Left renal cortex interstitium (tissue), 4 donors: ENCODE results near the gene FOXP1. TPM values are rescaled to one million over a fixed set of nuclear protein-coding genes. Genes with fewer than 3 reads are reported as not detected.
"Not testable (repeated sequence)": the region's sequence is repeated elsewhere in the genome, so short reads cannot be mapped to it uniquely, and the experiment has no call there.

ENCODE experiments used
- DNase-seq, 4 donors: peaks; one replicate each; pipeline ENCODE4 v3.0.0-alpha.2; 2013; ENCODE audit warnings: low read depth in 4 of 4, low spot score in 2 of 4, missing footprints in 1 of 4
- polyA plus RNA-seq, 4 donors: library from polyadenylated mRNA; unstranded; fragments of 120-200 nt; gene quantifications; one replicate each; pipeline ENCODE4 v1.2.1, GENCODE V29; 2013; ENCODE audit not compliant: insufficient read length in 4 of 4

FOXP1 gene
- polyA plus RNA-seq, 4 donors, result 31.2 to 45.8 (median 38.9) TPM

- DNase-seq, result no peak
Observed at GRCh38 chr3:71438071-71438685, 145.3 kb downstream of the FOXP1 start.

- no peak for DNase-seq
Observed at GRCh38 chr3:71436337-71436736, 147.2 kb downstream of the FOXP1 start.

- not testable (repeated sequence) for DNase-seq
Observed at GRCh38 chr3:71435836-71436235, 147.7 kb downstream of the FOXP1 start.

GRCh38 chr3:71433631-71434030, 149.9 kb downstream of the FOXP1 start:
- DNase-seq, result no peak

GRCh38 chr3:71432044-71432975, 151.2 kb downstream of the FOXP1 start:
- DNase-seq, result no peak

- DNase-seq, result no peak
Observed at GRCh38 chr3:71430941-71431552, 152.5 kb downstream of the FOXP1 start.

GRCh38 chr3:71429597-71429988, 153.9 kb downstream of the FOXP1 start:
- DNase-seq, result no peak

- DNase-seq, result no peak
Observed at GRCh38 chr3:71428841-71429596, 154.5 kb downstream of the FOXP1 start.

- no peak for DNase-seq
Observed at GRCh38 chr3:71425491-71426071, 157.9 kb downstream of the FOXP1 start.

- no peak for DNase-seq
Observed at GRCh38 chr3:71423151-71423906, 160.2 kb downstream of the FOXP1 start.

- no peak for DNase-seq
Observed at GRCh38 chr3:71421820-71422566, 161.5 kb downstream of the FOXP1 start.

GRCh38 chr3:71421475-71421819, 162.1 kb downstream of the FOXP1 start:
- no peak for DNase-seq

- DNase-seq, result no peak
Observed at GRCh38 chr3:71419369-71419768, 164.2 kb downstream of the FOXP1 start.

- DNase-seq, result no peak
Observed at GRCh38 chr3:71417791-71418190, 165.7 kb downstream of the FOXP1 start.

- DNase-seq, result no peak
Observed at GRCh38 chr3:71416876-71417275, 166.7 kb downstream of the FOXP1 start.

- DNase-seq, result no peak
Observed at GRCh38 chr3:71415681-71416122, 167.8 kb downstream of the FOXP1 start.

GRCh38 chr3:71414189-71414927, 169.2 kb downstream of the FOXP1 start:
- no peak for DNase-seq

- DNase-seq, result no peak
Observed at GRCh38 chr3:71413572-71413971, 170.0 kb downstream of the FOXP1 start.
